ENCODE measurements around the gene OLIG2. TPM values are rescaled to one million over a fixed set of nuclear protein-coding genes. Genes with fewer than 3 reads are reported as not detected.

OLIG2 gene
- polyA plus RNA-seq, 10 donors, result 0.08 TPM; not detected in 9

- no peak for DNase-seq
These were observed 5.7 kb upstream of the OLIG2 start for GRCh38 chr21:33019885-33020557.

GRCh38 chr21:33020558-33021100, 5.1 kb upstream of the OLIG2 start:
- DNase-seq, result no peak

GRCh38 chr21:33021150-33021549, 4.6 kb upstream of the OLIG2 start:
- no peak for DNase-seq

- no peak for DNase-seq
These were observed 4.1 kb upstream of the OLIG2 start for GRCh38 chr21:33021667-33022066.

- no peak for DNase-seq
These were observed 3.3 kb upstream of the OLIG2 start for GRCh38 chr21:33022489-33022827.

- DNase-seq, result no peak
These were observed 2.7 kb upstream of the OLIG2 start for GRCh38 chr21:33022828-33023573.

GRCh38 chr21:33023574-33024200, 2.0 kb upstream of the OLIG2 start:
- no peak for DNase-seq

- DNase-seq, result no peak
These were observed 1.3 kb upstream of the OLIG2 start for GRCh38 chr21:33024201-33025103.

GRCh38 chr21:33025106-33025488, 638 bp upstream of the OLIG2 start:
- DNase-seq, result no peak

- no peak for DNase-seq
These were observed 716 bp downstream of the OLIG2 start for GRCh38 chr21:33026443-33026858.

GRCh38 chr21:33026878-33027400, 1.2 kb downstream of the OLIG2 start:
- DNase-seq, result no peak

- no peak for DNase-seq
These were observed 1.9 kb downstream of the OLIG2 start for GRCh38 chr21:33027401-33028286.

- no peak for DNase-seq
These were observed 2.5 kb downstream of the OLIG2 start for GRCh38 chr21:33028287-33028670.

- no peak for DNase-seq
These were observed 3.1 kb downstream of the OLIG2 start for GRCh38 chr21:33028773-33029384.

- DNase-seq, result no peak
These were observed 3.7 kb downstream of the OLIG2 start for GRCh38 chr21:33029385-33029921.

- no peak for DNase-seq
These were observed 4.3 kb downstream of the OLIG2 start for GRCh38 chr21:33029975-33030461.

GRCh38 chr21:33030633-33031032, 4.9 kb downstream of the OLIG2 start:
- no peak for DNase-seq

GRCh38 chr21:33031152-33031911, 5.6 kb downstream of the OLIG2 start:
- DNase-seq, result no peak

Measured in muscle of back (tissue), 11 donors.